ENCODE data around the gene CNTFR.
A peak's percentile ranks its signal among the peaks of the same experiment; 100 is the strongest.

Gene CNTFR

GRCh38 chr9:34514401-34514800, 75.1 kb downstream of the CNTFR start:
- H3K4me3 ChIP-seq (ENCODE audit: low read depth, low read length) = no peak overlapping the region
- H3K27me3 ChIP-seq = no peaks in the 10 kb centered on the region
- no peak for TF ChIP-seq CTCF (IDR thresholded peaks at IDR 0.05; ENCODE audit: low read depth, low read length)
- H3K36me3 ChIP-seq = no peaks in the 10 kb centered on the region
- DNase-seq = no peak
- peaks cover 11% of the 10 kb centered on the region for H3K4me1 ChIP-seq
- no peaks in the 10 kb centered on the region for H3K9me3 ChIP-seq

- no peaks in the 10 kb centered on the region for H3K36me3 ChIP-seq
- H3K27me3 ChIP-seq = no peaks in the 10 kb centered on the region
- no peak for TF ChIP-seq CTCF (IDR thresholded peaks at IDR 0.05; ENCODE audit: low read depth, low read length)
- no peaks in the 10 kb centered on the region for H3K9me3 ChIP-seq
- DNase-seq = peak; percentile 58
- H3K4me1 ChIP-seq = peaks cover 11% of the 10 kb centered on the region
- H3K4me3 ChIP-seq (ENCODE audit: low read depth, low read length) = no peak overlapping the region
These were observed 75.8 kb downstream of the CNTFR start for GRCh38 chr9:34513567-34514214.

GRCh38 chr9:34512131-34513078, 77.1 kb downstream of the CNTFR start:
- Histone ChIP-seq H3K27me3 (no peaks in the 10 kb centered on the region), H3K4me3 (ENCODE audit: low read depth, low read length) (no peak overlapping the region), H3K9me3 (no peaks in the 10 kb centered on the region), H3K4me1 (peaks cover 11% of the 10 kb centered on the region), H3K36me3 (no peaks in the 10 kb centered on the region)
- no peak for DNase-seq
- no peak for TF ChIP-seq CTCF (IDR thresholded peaks at IDR 0.05; ENCODE audit: low read depth, low read length)

- H3K4me3 ChIP-seq (ENCODE audit: low read depth, low read length) = no peak overlapping the region
- no peak for TF ChIP-seq CTCF (IDR thresholded peaks at IDR 0.05; ENCODE audit: low read depth, low read length)
- peaks cover 11% of the 10 kb centered on the region for H3K4me1 ChIP-seq
- no peak for DNase-seq
- H3K27me3 ChIP-seq = no peaks in the 10 kb centered on the region
- no peaks in the 10 kb centered on the region for H3K36me3 ChIP-seq
- H3K9me3 ChIP-seq = no peaks in the 10 kb centered on the region
These were observed 78.7 kb downstream of the CNTFR start for GRCh38 chr9:34510497-34511468.

- Histone ChIP-seq H3K27me3 (no peaks in the 10 kb centered on the region), H3K36me3 (no peaks in the 10 kb centered on the region), H3K4me1 (peaks cover 11% of the 10 kb centered on the region), H3K9me3 (no peaks in the 10 kb centered on the region), H3K4me3 (ENCODE audit: low read depth, low read length) (no peak overlapping the region)
- TF ChIP-seq CTCF (IDR thresholded peaks at IDR 0.05; ENCODE audit: low read depth, low read length) = no peak
- DNase-seq = no peak
These were observed 80.6 kb downstream of the CNTFR start for GRCh38 chr9:34508951-34509350.

All from BE2C (cell line).